Keratinocyte (primary cell): ENCODE data around the gene ZP2. TPM values are rescaled to one million over a fixed set of nuclear protein-coding genes. Genes with fewer than 3 reads are reported as not detected.

ENCODE experiments used
- DNase-seq: peaks from one replicate; pipeline ENCODE4 v3.0.0-alpha.2; 2011; ENCODE audit warnings: low read depth, missing footprints, low spot score
- FAIRE-seq: peaks from 2 replicates; lab custom pipeline; 2011; peaks lifted over from hg19 to GRCh38; lab: Jason Lieb, UNC
- H2AFZ ChIP-seq: 2 replicates; pipeline ENCODE4 v1.6.0; 2012; ENCODE audit warnings: low read length, control low read depth, inconsistent platforms; ENCODE audit not compliant: control insufficient read depth
- H3K27ac ChIP-seq: 2 replicates; pipeline ENCODE4 v1.5.1; 2011; ENCODE audit warnings: low read length; ENCODE audit not compliant: control insufficient read depth, insufficient read depth
- H3K27me3 ChIP-seq: 3 replicates; pipeline ENCODE4 v1.6.0; 2011; ENCODE audit warnings: low read length; ENCODE audit not compliant: control insufficient read depth, insufficient read depth; ENCODE audit errors: extremely low read depth
- H3K36me3 ChIP-seq, 2 experiments: 2 replicates in 1 of 2; 3 replicates in 1 of 2; pipeline ENCODE4 v1.5.1; 2011; ENCODE audit warnings: low read length in 2 of 2, mild to moderate bottlenecking in 1 of 2; ENCODE audit not compliant: control insufficient read depth in 2 of 2, insufficient read depth in 2 of 2; ENCODE audit errors: extremely low read depth in 1 of 2
- H3K4me1 ChIP-seq: 3 replicates; pipeline ENCODE4 v1.5.1; 2011; ENCODE audit warnings: low read length; ENCODE audit not compliant: control insufficient read depth, insufficient read depth; ENCODE audit errors: extremely low read depth
- H3K4me2 ChIP-seq: 3 replicates; pipeline ENCODE4 v1.6.0; 2011; ENCODE audit warnings: low read depth, low read length; ENCODE audit not compliant: control insufficient read depth, insufficient read depth; ENCODE audit errors: extremely low read depth
- H3K4me3 ChIP-seq, 3 experiments: fragments of 200-600 bp in 1 of 3; sonication (generic) in 1 of 3; 2 replicates in 2 of 3; 3 replicates in 1 of 3; pipeline ENCODE4 v1.5.1; 2011 to 2016; ENCODE audit warnings: low read length in 3 of 3, mild to moderate bottlenecking in 3 of 3, control low read depth in 2 of 3, inconsistent platforms in 1 of 3, low read depth in 1 of 3, mixed read lengths in 1 of 3, mixed run types in 1 of 3, moderate library complexity in 1 of 3; ENCODE audit not compliant: control insufficient read depth in 2 of 3, insufficient read depth in 2 of 3; ENCODE audit errors: extremely low read depth in 1 of 3
- H3K79me2 ChIP-seq: 2 replicates; pipeline ENCODE4 v1.6.0; 2012; ENCODE audit warnings: low read length; ENCODE audit not compliant: control insufficient read depth, insufficient read depth
- H3K9ac ChIP-seq: 3 replicates; pipeline ENCODE4 v1.6.0; 2011; ENCODE audit warnings: low read length; ENCODE audit not compliant: control insufficient read depth, insufficient read depth; ENCODE audit errors: extremely low read depth
- H3K9me1 ChIP-seq: 3 replicates; pipeline ENCODE4 v1.6.0; 2011; ENCODE audit warnings: low read length; ENCODE audit not compliant: control insufficient read depth, insufficient read depth; ENCODE audit errors: extremely low read depth
- H3K9me3 ChIP-seq: 2 replicates; pipeline ENCODE4 v1.5.1; 2012; ENCODE audit warnings: low read depth, low read length; ENCODE audit not compliant: control insufficient read depth
- H4K20me1 ChIP-seq: 3 replicates; pipeline ENCODE4 v1.6.0; 2011; ENCODE audit warnings: low read length; ENCODE audit not compliant: control insufficient read depth, insufficient read depth; ENCODE audit errors: extremely low read depth
- EZH2 ChIP-seq: IDR thresholded peaks from one replicate; pipeline ENCODE4 v1.6.1; 2012; ENCODE audit warnings: inconsistent platforms, mild to moderate bottlenecking, low read length, moderate library complexity
- dilution Hi-C: fragments of 300-500 bp; cut with MboI; formaldehyde crosslinking; loops from one replicate; pipeline ENCODE4 v1.7.0; 2020; ENCODE audit warnings: low sequenced_read_pairs; ENCODE audit not compliant: extremely low pct_ligation_motif_present
- polyA plus RNA-seq, 5 experiments: library from polyadenylated mRNA; depleted of rRNA in 3 of 5; stranded (reverse) in 3 of 5; stranded (forward) in 1 of 5; unstranded in 1 of 5; fragments of >200 nt; gene quantifications; 1 replicate in 1 of 5; 2 replicates in 3 of 5; 3 replicates in 1 of 5; pipeline versions ENCODE4 v1.2.1 to v1.2.3, GENCODE V29; 2011 to 2012; ENCODE audit warnings: missing spikeins in 2 of 5, low read depth in 1 of 5, low replicate concordance in 1 of 5
- TF ChIP-seq, protein P1 (sequence below), 3 experiments: IDR thresholded peaks in 1 of 3; conservative IDR thresholded peaks in 1 of 3; optimal IDR thresholded peaks in 1 of 3; 2 replicates in 2 of 3; 3 replicates in 1 of 3; pipeline versions ENCODE3 to v1.5.1; 2011; ENCODE audit warnings: low read length in 3 of 3, mild to moderate bottlenecking in 3 of 3, moderate library complexity in 2 of 3, control low read depth in 1 of 3, inconsistent platforms in 1 of 3; ENCODE audit not compliant: insufficient read depth in 2 of 3; ENCODE audit errors: extremely low read depth in 1 of 3

ZP2 gene
- polyA plus RNA-seq, 1 donor (not counting 4 experiments of a cell fraction or from before 2014, with no cell fraction given), result not detected

DNA sequence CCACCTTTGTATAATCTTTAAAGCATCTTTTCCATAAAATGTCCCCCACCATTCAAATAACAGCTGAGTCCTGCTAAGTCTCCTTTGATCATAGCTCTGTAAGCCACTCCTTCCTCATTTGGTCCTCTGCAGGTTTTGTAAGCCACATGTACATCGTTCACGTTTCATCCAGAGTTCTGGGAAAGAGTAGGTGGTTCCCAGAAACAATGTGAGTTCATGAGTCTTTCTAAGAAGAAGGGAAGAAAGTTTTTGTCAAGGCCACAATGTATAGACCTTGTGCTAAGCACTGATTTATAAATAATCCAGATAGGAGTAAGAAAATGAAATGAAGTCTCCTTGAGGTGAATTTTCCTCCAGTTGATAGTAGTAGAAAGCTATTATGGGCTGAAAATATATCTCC is 13.4 kb upstream of the ZP2 start:
- H3K9ac ChIP-seq, result no peak overlapping the region
- TF ChIP-seq, protein P1, sequence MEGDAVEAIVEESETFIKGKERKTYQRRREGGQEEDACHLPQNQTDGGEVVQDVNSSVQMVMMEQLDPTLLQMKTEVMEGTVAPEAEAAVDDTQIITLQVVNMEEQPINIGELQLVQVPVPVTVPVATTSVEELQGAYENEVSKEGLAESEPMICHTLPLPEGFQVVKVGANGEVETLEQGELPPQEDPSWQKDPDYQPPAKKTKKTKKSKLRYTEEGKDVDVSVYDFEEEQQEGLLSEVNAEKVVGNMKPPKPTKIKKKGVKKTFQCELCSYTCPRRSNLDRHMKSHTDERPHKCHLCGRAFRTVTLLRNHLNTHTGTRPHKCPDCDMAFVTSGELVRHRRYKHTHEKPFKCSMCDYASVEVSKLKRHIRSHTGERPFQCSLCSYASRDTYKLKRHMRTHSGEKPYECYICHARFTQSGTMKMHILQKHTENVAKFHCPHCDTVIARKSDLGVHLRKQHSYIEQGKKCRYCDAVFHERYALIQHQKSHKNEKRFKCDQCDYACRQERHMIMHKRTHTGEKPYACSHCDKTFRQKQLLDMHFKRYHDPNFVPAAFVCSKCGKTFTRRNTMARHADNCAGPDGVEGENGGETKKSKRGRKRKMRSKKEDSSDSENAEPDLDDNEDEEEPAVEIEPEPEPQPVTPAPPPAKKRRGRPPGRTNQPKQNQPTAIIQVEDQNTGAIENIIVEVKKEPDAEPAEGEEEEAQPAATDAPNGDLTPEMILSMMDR (optimal IDR thresholded peaks at IDR 0.05 in 1 of 3, IDR thresholded peaks at IDR 0.05 in 1 of 3, conservative IDR thresholded peaks at IDR 0.05 in 1 of 3; ENCODE audit: extremely low read depth in 1 of 3, insufficient read depth in 2 of 3, low read length in 3 of 3), result no peak
- TF ChIP-seq EZH2, result no peak
- H3K79me2 ChIP-seq, result no peaks in the 10 kb centered on the region
- H3K9me1 ChIP-seq, result no peaks in the 10 kb centered on the region
- DNase-seq (no peak), FAIRE-seq (no peak)
- no peak overlapping the region for H3K27ac ChIP-seq
- no peak overlapping the region for H2AFZ ChIP-seq
- dilution Hi-C loops, result no loop called here
- peaks cover 7% of the 10 kb centered on the region for H3K27me3 ChIP-seq
- no peaks in the 10 kb centered on the region for H3K4me1 ChIP-seq
- H4K20me1 ChIP-seq, result no peaks in the 10 kb centered on the region
- H3K36me3 ChIP-seq, result no peaks in the 10 kb centered on the region
- no peak overlapping the region for H3K4me2 ChIP-seq
- H3K4me3 ChIP-seq, result no peak overlapping the region
- H3K9me3 ChIP-seq, result no peaks in the 10 kb centered on the region

- DNase-seq, result no peak
- Histone ChIP-seq H3K36me3 (no peaks in the 10 kb centered on the region), H3K27ac (no peak overlapping the region), H3K9me1 (no peaks in the 10 kb centered on the region), H3K79me2 (no peaks in the 10 kb centered on the region), H3K4me1 (no peaks in the 10 kb centered on the region), H2AFZ (no peak overlapping the region), H4K20me1 (no peaks in the 10 kb centered on the region), H3K9me3 (no peaks in the 10 kb centered on the region), H3K4me3 (no peak overlapping the region), H3K9ac (no peak overlapping the region), H3K4me2 (no peak overlapping the region), H3K27me3 (peaks cover 7% of the 10 kb centered on the region)
- dilution Hi-C loops, result no loop called here
- TF ChIP-seq, protein P1 (optimal IDR thresholded peaks at IDR 0.05 in 1 of 3, IDR thresholded peaks at IDR 0.05 in 1 of 3, conservative IDR thresholded peaks at IDR 0.05 in 1 of 3; ENCODE audit: extremely low read depth in 1 of 3, insufficient read depth in 2 of 3, low read length in 3 of 3), result no peak
- TF ChIP-seq EZH2, result no peak
- FAIRE-seq, result no peak
These were observed 12.4 kb upstream of the ZP2 start for GRCh38 chr16:21223787-21224186.
